ENCODE results near the gene PTK6. TPM values are rescaled to one million over a fixed set of nuclear protein-coding genes. Genes with fewer than 3 reads are reported as not detected.
A peak's percentile ranks its signal among the peaks of the same experiment; 100 is the strongest.

Gene PTK6
- total RNA-seq, 1 donor from 2014 or later: 4.9 TPM

DNA sequence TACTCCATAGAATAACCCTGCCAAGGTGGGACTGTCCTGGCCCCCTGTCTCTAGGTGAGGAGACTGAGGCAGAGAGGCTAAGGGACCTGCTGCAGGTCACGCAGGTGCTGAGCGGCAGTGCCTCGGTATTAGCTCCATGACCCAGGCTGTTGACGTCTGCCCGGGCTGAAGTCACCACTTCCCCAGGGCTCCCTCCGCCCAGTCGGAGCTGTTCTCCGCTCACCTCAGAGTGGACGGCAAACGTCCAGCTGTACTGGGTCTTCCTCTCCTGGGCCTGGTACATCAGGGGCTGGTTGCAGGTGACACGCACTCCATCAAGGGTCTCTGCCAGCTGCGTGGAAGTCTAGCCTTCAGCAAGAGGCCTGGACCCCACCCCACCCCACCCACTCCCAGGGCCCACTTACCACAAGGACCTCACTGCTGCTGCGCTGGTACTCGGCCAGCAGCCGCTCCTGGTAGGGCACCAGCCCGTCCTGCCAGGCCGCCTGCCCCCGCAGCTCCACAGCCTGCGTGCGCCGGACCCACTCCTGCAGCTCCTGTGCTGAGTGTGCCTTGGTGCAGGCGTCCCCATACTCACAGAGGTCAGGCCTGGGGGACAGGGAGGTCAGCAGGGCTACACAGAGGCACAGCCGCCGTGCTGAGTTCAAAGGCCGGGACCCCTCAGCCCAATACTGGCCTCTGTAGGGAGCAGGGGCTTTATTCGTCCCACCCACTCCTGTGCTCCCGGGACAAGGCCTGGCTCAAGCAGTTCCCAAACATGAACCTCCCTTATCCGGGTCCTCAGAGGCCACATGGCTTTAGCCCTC is 33.3 kb upstream of the PTK6 start:
- Histone ChIP-seq H3K27ac (no peak overlapping the region), H3K4me1 (peaks cover 20% of the 10 kb centered on the region), H3K36me3 (peaks cover 6% of the 10 kb centered on the region), H3K27me3 (no peaks in the 10 kb centered on the region), H3K4me3 (no peak overlapping the region), H3K9me3 (no peaks in the 10 kb centered on the region)
- ATAC-seq (no peak), DNase-seq (no peak)
- TF ChIP-seq, protein P1, sequence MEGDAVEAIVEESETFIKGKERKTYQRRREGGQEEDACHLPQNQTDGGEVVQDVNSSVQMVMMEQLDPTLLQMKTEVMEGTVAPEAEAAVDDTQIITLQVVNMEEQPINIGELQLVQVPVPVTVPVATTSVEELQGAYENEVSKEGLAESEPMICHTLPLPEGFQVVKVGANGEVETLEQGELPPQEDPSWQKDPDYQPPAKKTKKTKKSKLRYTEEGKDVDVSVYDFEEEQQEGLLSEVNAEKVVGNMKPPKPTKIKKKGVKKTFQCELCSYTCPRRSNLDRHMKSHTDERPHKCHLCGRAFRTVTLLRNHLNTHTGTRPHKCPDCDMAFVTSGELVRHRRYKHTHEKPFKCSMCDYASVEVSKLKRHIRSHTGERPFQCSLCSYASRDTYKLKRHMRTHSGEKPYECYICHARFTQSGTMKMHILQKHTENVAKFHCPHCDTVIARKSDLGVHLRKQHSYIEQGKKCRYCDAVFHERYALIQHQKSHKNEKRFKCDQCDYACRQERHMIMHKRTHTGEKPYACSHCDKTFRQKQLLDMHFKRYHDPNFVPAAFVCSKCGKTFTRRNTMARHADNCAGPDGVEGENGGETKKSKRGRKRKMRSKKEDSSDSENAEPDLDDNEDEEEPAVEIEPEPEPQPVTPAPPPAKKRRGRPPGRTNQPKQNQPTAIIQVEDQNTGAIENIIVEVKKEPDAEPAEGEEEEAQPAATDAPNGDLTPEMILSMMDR (IDR thresholded peaks at IDR 0.05): no peak
- intact Hi-C loops (cut with DNase I): no loop called here

DNA sequence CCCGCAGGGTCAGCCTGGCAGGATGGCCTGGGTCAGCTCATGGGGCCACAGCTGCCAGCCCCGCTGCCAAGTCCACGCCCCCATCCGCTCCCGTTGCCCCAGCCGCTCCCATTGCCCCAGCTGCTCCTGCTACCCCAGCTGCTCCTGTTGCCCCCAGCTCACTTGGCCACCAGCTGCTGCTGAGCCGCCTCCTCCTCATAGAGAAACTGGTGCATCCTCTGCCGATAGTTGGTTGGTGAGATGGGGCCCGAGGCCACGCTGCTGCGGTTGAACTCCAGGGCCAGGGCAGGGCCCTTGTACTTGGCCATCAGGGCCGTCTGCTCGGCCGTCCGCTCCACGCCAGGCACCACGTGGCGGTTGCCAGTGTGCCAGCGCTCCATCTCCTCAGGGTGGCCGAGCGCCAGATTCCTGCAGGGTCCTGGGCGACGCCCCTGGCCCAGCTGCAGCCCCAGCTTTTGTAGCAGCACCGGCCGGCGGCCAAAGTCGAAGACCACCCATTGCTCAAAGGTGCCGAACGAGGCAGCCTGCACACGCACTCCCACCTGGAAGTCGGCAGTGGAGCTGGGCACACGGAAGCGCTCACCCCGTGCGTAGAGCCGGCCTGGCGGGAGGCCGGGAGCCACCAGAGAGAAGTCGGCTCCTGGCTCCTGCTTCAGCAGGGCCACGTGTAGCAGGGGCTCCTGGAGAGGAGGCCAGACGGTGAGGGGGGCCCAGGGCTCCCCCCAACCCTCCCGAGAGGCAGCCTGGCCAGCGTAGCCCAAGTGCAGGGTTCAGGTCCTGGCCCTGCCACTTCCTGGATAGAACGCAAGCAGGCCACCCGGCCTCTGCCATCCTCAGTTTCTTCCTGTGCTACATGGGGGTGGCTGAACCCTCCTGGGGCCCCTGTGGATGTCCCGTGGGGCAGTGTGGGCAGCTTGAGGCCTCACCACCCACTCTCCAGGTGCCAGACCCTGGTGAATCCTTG is 32.1 kb upstream of the PTK6 start:
- intact Hi-C loops (cut with DNase I): no loop called here
- Histone ChIP-seq H3K4me1 (peaks cover 20% of the 10 kb centered on the region), H3K9me3 (no peaks in the 10 kb centered on the region), H3K4me3 (no peak overlapping the region), H3K36me3 (peaks cover 12% of the 10 kb centered on the region), H3K27me3 (no peaks in the 10 kb centered on the region), H3K27ac (no peak overlapping the region)
- ATAC-seq (no peak), DNase-seq (no peak)
- TF ChIP-seq, protein P1 (IDR thresholded peaks at IDR 0.05): no peak

DNA sequence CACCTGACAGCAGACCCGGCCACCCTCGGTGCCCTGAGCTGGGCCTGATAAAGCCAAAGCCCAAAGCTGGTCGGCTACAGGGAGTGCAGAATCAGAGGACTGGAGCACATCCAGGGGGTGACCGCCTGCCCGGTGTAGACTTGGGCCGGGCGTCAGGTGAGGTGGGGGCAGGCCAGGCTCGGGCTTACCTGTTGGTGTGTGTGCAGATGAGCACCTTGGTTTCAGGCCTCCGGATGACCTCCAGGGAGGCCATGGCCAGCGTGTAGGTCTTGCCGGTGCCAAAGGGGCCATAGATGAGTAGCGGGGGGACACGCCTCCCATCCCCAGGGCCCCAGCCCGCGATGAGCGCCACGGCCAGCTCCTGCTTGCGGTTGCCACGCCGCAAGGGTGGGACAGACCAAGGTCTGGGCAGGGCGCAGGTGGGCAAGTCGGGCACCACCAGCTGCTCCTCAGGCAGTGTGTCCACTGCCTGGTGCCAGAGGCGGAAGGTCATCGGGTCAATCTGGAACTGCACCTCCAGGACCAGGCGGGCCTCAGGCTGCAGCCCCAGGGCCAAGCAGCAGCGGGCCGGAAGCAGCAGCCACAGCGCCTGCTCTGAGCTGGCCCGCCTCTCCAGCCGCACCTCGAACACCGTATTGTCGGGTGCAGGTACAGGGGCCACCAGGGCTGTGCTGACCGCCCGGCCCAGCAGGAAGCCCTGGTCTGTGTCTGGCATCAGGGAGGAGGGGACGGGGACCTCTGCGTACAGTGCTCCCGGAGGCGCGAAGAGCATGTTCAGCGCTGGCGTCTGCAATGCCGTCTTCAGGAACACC is 31.2 kb upstream of the PTK6 start:
- intact Hi-C loops (cut with DNase I): no loop called here
- no peak overlapping the region for H3K27ac ChIP-seq
- H3K4me3 ChIP-seq: peak overlapping the region; percentile 8
- peaks cover 21% of the 10 kb centered on the region for H3K36me3 ChIP-seq
- no peaks in the 10 kb centered on the region for H3K9me3 ChIP-seq
- ATAC-seq: peak; percentile 0
- H3K4me1 ChIP-seq: peaks cover 18% of the 10 kb centered on the region
- no peak for DNase-seq
- H3K27me3 ChIP-seq: no peaks in the 10 kb centered on the region
- TF ChIP-seq, protein P1 (IDR thresholded peaks at IDR 0.05): no peak

DNA sequence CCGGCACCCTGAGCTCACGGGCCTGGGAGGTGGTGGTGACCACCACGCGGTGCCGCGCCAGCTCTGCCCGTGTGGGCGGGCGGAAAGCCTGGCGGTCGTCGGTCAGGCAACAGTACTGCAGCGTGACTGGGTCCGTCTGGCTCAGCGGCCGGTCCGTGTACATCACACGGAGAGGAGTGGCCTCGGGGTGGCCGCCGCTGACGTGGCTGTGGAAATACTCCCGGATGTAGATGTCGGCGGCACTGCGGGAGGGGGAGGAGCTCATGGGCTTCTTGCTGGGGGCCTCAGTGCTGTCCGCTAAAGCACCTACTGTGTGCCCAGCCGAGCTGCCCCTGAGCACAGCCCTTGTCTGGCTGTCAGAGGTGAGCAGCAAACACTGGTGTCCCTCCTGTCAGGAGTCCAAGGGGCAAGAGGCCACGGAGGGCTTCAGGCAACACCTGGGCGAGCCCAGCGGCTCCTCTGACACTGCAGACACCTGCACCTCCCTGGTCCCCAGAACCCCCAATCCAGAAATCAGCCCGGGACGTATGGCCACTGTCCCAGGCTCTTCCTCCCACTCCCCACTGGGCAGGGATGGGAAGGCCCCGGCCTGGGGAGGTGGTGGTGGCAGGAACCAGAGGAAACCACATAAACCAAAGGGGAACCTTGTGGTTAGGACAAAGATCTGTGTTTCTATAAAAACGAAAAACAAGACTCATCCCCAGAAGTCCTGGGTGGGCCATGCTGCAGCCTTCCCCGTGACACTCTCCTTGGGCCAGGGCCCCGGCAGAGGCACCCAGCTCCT is 30.4 kb upstream of the PTK6 start:
- Histone ChIP-seq H3K27me3 (no peaks in the 10 kb centered on the region), H3K36me3 (peaks cover 27% of the 10 kb centered on the region), H3K27ac (no peak overlapping the region), H3K4me1 (peaks cover 10% of the 10 kb centered on the region), H3K4me3 (no peak overlapping the region), H3K9me3 (no peaks in the 10 kb centered on the region)
- ATAC-seq (peak; percentile 64), DNase-seq (peak; percentile 87)
- intact Hi-C loops (cut with DNase I): no loop called here
- TF ChIP-seq, protein P1 (IDR thresholded peaks at IDR 0.05): no peak

DNA sequence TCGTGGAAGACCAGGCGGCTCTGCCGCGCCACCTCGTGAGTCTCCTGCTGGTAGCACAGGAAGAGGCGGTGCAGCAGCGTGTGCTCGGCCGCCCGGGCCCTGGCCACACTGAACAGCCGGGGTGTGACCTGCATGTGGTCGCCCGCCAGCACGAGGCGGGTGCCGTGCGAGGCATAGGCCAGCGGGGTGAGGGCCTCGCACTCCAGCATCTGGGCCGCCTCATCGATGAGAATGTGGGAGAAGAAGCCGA is 29.9 kb upstream of the PTK6 start:
- ATAC-seq (peak; percentile 10), DNase-seq (no peak)
- intact Hi-C loops (cut with DNase I): no loop called here
- H3K36me3 ChIP-seq: peaks cover 27% of the 10 kb centered on the region
- H3K27me3 ChIP-seq: no peaks in the 10 kb centered on the region
- TF ChIP-seq, protein P1 (IDR thresholded peaks at IDR 0.05): no peak
- H3K27ac ChIP-seq: no peak overlapping the region
- no peaks in the 10 kb centered on the region for H3K9me3 ChIP-seq
- no peak overlapping the region for H3K4me3 ChIP-seq
- H3K4me1 ChIP-seq: peaks cover 8% of the 10 kb centered on the region

Data from upper lobe of right lung (tissue), 1 donor.